Neural cell (in vitro differentiated cells): ENCODE measurements around the gene YJEFN3. TPM values are rescaled to one million over a fixed set of nuclear protein-coding genes. Genes with fewer than 3 reads are reported as not detected.

Source experiments
- H2AFZ ChIP-seq: fragments of 200-600, 300-800 bp; sonication (generic), shearing (Covaris generic); 2 replicates; pipeline ENCODE4 v1.6.0; 2014; ENCODE audit warnings: low read depth, mild to moderate bottlenecking, antibody characterized with exemption, low read length, moderate library complexity
- H3F3A ChIP-seq: fragments of 200-600 bp; shearing (Covaris generic); 2 replicates; pipeline ENCODE4 v1.6.1; 2016; ENCODE audit warnings: mild to moderate bottlenecking, moderate library complexity, mixed read lengths, antibody characterized with exemption, low read length; ENCODE audit not compliant: insufficient read depth, poor library complexity, severe bottlenecking
- H3K27ac ChIP-seq: fragments of 200-600, 300-800 bp; sonication (generic), shearing (Covaris generic); 2 replicates; pipeline ENCODE4 v1.5.1; 2014; ENCODE audit warnings: mild to moderate bottlenecking, low read length, moderate library complexity
- H3K27me3 ChIP-seq: fragments of 300-800, 200-600 bp; sonication (generic), shearing (Covaris generic); 2 replicates; pipeline ENCODE4 v1.6.0; 2014; ENCODE audit warnings: mild to moderate bottlenecking, low read depth, low read length, moderate library complexity; ENCODE audit not compliant: insufficient read depth
- H3K36me3 ChIP-seq: fragments of 300-800, 200-600 bp; sonication (generic), shearing (Covaris generic); 2 replicates; pipeline ENCODE4 v1.5.1; 2014; ENCODE audit warnings: mild to moderate bottlenecking, antibody characterized with exemption, low read length, moderate library complexity; ENCODE audit not compliant: insufficient read depth
- H3K4me2 ChIP-seq: fragments of 300-800, 200-600 bp; sonication (generic), shearing (Covaris generic); 2 replicates; pipeline ENCODE4 v1.6.0; 2014; ENCODE audit warnings: mild to moderate bottlenecking, low read length
- H3K4me3 ChIP-seq: fragments of 300-800, 200-600 bp; sonication (generic), shearing (Covaris generic); 2 replicates; pipeline ENCODE4 v1.5.1; 2014; ENCODE audit warnings: mild to moderate bottlenecking, low read length, moderate library complexity
- H3K79me2 ChIP-seq: fragments of 200-600 bp; shearing (Covaris generic); replicated peaks from 2 replicates; pipeline ENCODE4 v1.6.0; 2014; ENCODE audit warnings: mild to moderate bottlenecking, low read length, moderate library complexity; ENCODE audit not compliant: insufficient read depth
- H3K9ac ChIP-seq: fragments of 300-800, 200-600 bp; sonication (generic), shearing (Covaris generic); 2 replicates; pipeline ENCODE4 v1.6.1; 2016; ENCODE audit warnings: mild to moderate bottlenecking, low read length, mixed read lengths
- H3K9me2 ChIP-seq: fragments of 200-600 bp; shearing (Covaris generic); 2 replicates; pipeline ENCODE4 v1.6.1; 2016; ENCODE audit warnings: mild to moderate bottlenecking, low read length, mixed read lengths; ENCODE audit not compliant: insufficient read depth
- H3K9me3 ChIP-seq: fragments of 200-600, 300-800 bp; sonication (generic), shearing (Covaris generic); 2 replicates; pipeline ENCODE4 v1.6.1; 2016; ENCODE audit warnings: mild to moderate bottlenecking, mixed run types, low read length, moderate library complexity, mixed read lengths
- H4K20me1 ChIP-seq: fragments of 200-600 bp; shearing (Covaris generic); 2 replicates; pipeline ENCODE4 v1.6.1; 2016; ENCODE audit warnings: mild to moderate bottlenecking, mixed run types; ENCODE audit not compliant: insufficient read depth
- EP300 ChIP-seq: fragments of 450-650 bp; conservative IDR thresholded peaks from 2 replicates; pipeline ENCODE4 v1.6.1; 2014; ENCODE audit warnings: antibody characterized with exemption, mild to moderate bottlenecking, moderate library complexity; ENCODE audit not compliant: poor library complexity, severe bottlenecking
- EZH2 ChIP-seq: fragments of 200-600, 300-800 bp; shearing (Covaris generic), sonication (generic); IDR thresholded peaks from 2 replicates; pipeline ENCODE4 v1.6.1; 2014; ENCODE audit warnings: antibody characterized with exemption, low read length, borderline replicate concordance, mild to moderate bottlenecking; ENCODE audit not compliant: insufficient read depth, poor library complexity, severe bottlenecking
- MXI1 ChIP-seq: fragments of 450-650 bp; conservative IDR thresholded peaks from 2 replicates; pipeline ENCODE4 v1.6.1; 2014; ENCODE audit warnings: antibody characterized with exemption, mild to moderate bottlenecking; ENCODE audit not compliant: poor library complexity, severe bottlenecking
- POLR2AphosphoS5 ChIP-seq: IDR thresholded peaks from 2 replicates; pipeline ENCODE4 v1.6.1; 2012
- RAD21 ChIP-seq: fragments of 450-650 bp; conservative IDR thresholded peaks from 2 replicates; pipeline ENCODE4 v1.6.1; 2014; ENCODE audit warnings: antibody characterized with exemption, mild to moderate bottlenecking, moderate library complexity
- SMC3 ChIP-seq: fragments of 450-650 bp; conservative IDR thresholded peaks from 2 replicates; pipeline ENCODE4 v1.6.1; 2014; ENCODE audit warnings: antibody characterized with exemption, mild to moderate bottlenecking, moderate library complexity; ENCODE audit not compliant: poor library complexity
- TAF1 ChIP-seq: IDR thresholded peaks from 2 replicates; pipeline ENCODE4 v1.6.1; 2012; ENCODE audit warnings: low read depth
- polyA plus RNA-seq: library from polyadenylated mRNA; depleted of rRNA; stranded (reverse); fragments of >200 nt; gene quantifications from 2 replicates; pipeline ENCODE4 v1.2.3, GENCODE V29; 2014
- TF ChIP-seq, protein P1 (sequence below): fragments of 450-650 bp; IDR thresholded peaks from 2 replicates; pipeline ENCODE4 v1.5.1; 2014; ENCODE audit warnings: antibody characterized with exemption, mild to moderate bottlenecking, moderate library complexity; ENCODE audit not compliant: poor library complexity, severe bottlenecking
- TF ChIP-seq, protein P2 (sequence below): IDR thresholded peaks from 2 replicates; pipeline ENCODE4 v1.6.1; 2012; ENCODE audit warnings: borderline replicate concordance

YJEFN3 gene
- polyA plus RNA-seq, 1 donor from 2014 or later, result 26.9 TPM

DNA sequence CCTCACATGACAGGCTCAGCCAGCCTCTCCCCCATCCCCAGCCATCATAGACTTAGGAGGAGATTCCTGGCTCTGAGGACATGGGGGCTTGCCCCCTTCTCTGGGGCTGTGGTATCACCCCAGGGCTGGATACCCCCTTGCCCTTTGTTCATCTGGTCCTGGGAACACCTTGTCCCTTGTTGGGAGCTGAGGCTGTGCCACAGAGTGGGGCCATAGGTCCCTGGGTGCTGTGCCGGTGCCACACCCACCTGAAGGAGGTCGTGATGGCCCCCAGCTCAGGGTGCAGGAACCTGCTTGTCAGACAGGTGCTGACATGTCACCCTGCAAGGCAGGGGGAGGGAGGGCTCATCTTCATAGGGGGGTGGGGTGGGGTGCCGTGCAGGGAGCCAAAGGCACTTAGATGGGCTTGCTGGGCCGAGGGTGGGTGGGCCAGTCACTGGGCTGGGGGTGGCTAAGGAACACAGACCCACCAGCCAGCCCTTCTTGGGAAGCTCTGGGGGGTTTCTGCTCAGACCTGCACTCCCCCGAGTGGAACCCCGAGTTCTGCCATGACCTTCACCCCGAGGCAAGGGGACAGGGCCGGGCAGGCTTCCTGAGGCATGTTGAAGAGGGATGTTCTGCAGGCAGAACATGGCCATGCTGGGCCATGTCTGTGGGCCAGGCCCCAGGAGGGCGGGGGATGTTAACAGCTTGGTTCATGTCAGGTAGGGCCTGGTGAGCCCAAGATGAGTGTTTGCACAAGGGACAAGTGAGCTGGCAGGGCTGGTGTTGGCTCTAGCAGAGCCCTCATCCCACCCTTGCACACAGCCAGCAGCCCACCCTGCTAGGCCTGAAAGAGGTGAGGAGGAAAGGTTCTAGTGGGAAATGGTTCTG lies 41.4 kb upstream of the YJEFN3 start:
- peak overlapping the region; percentile 89 for H3K27ac ChIP-seq
- no peaks in the 10 kb centered on the region for H3F3A ChIP-seq
- TF ChIP-seq TAF1, result no peak
- TF ChIP-seq RAD21, result no peak
- no peak for TF ChIP-seq SMC3
- H3K4me3 ChIP-seq, result no peak overlapping the region
- H4K20me1 ChIP-seq, result no peaks in the 10 kb centered on the region
- H2AFZ ChIP-seq, result no peak overlapping the region
- H3K79me2 ChIP-seq, result no peaks in the 10 kb centered on the region
- no peaks in the 10 kb centered on the region for H3K9me3 ChIP-seq
- peak overlapping the region; percentile 66 for H3K9ac ChIP-seq
- no peaks in the 10 kb centered on the region for H3K27me3 ChIP-seq
- H3K9me2 ChIP-seq, result no peaks in the 10 kb centered on the region
- H3K36me3 ChIP-seq, result no peaks in the 10 kb centered on the region
- no peak overlapping the region for H3K4me2 ChIP-seq

GRCh38 chr19:19487950-19488874 lies 40.5 kb upstream of the YJEFN3 start:
- Histone ChIP-seq H3F3A (no peaks in the 10 kb centered on the region), H3K79me2 (no peaks in the 10 kb centered on the region), H4K20me1 (no peaks in the 10 kb centered on the region), H3K27ac (peak overlapping the region; percentile 89), H3K4me2 (peak overlapping the region; percentile 7), H3K36me3 (no peaks in the 10 kb centered on the region), H3K9ac (peak overlapping the region; percentile 66), H3K9me3 (no peaks in the 10 kb centered on the region), H2AFZ (no peak overlapping the region), H3K9me2 (no peaks in the 10 kb centered on the region), H3K4me3 (peak overlapping the region; percentile 21), H3K27me3 (no peaks in the 10 kb centered on the region)
- TF ChIP-seq EZH2, result no peak
- TF ChIP-seq POLR2AphosphoS5, result no peak
- TF ChIP-seq, protein P1, sequence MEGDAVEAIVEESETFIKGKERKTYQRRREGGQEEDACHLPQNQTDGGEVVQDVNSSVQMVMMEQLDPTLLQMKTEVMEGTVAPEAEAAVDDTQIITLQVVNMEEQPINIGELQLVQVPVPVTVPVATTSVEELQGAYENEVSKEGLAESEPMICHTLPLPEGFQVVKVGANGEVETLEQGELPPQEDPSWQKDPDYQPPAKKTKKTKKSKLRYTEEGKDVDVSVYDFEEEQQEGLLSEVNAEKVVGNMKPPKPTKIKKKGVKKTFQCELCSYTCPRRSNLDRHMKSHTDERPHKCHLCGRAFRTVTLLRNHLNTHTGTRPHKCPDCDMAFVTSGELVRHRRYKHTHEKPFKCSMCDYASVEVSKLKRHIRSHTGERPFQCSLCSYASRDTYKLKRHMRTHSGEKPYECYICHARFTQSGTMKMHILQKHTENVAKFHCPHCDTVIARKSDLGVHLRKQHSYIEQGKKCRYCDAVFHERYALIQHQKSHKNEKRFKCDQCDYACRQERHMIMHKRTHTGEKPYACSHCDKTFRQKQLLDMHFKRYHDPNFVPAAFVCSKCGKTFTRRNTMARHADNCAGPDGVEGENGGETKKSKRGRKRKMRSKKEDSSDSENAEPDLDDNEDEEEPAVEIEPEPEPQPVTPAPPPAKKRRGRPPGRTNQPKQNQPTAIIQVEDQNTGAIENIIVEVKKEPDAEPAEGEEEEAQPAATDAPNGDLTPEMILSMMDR, result no peak
- no peak for TF ChIP-seq EP300
- no peak for TF ChIP-seq TAF1
- TF ChIP-seq MXI1, result no peak
- TF ChIP-seq, protein P2, sequence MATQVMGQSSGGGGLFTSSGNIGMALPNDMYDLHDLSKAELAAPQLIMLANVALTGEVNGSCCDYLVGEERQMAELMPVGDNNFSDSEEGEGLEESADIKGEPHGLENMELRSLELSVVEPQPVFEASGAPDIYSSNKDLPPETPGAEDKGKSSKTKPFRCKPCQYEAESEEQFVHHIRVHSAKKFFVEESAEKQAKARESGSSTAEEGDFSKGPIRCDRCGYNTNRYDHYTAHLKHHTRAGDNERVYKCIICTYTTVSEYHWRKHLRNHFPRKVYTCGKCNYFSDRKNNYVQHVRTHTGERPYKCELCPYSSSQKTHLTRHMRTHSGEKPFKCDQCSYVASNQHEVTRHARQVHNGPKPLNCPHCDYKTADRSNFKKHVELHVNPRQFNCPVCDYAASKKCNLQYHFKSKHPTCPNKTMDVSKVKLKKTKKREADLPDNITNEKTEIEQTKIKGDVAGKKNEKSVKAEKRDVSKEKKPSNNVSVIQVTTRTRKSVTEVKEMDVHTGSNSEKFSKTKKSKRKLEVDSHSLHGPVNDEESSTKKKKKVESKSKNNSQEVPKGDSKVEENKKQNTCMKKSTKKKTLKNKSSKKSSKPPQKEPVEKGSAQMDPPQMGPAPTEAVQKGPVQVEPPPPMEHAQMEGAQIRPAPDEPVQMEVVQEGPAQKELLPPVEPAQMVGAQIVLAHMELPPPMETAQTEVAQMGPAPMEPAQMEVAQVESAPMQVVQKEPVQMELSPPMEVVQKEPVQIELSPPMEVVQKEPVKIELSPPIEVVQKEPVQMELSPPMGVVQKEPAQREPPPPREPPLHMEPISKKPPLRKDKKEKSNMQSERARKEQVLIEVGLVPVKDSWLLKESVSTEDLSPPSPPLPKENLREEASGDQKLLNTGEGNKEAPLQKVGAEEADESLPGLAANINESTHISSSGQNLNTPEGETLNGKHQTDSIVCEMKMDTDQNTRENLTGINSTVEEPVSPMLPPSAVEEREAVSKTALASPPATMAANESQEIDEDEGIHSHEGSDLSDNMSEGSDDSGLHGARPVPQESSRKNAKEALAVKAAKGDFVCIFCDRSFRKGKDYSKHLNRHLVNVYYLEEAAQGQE, result no peak
- TF ChIP-seq RAD21, result no peak
